Thyroid gland (tissue), 4 donors: Measurements from ENCODE around the gene SMR3B. TPM values are rescaled to one million over a fixed set of nuclear protein-coding genes. Genes with fewer than 3 reads are reported as not detected.

ENCODE experiments used
- DNase-seq, 2 donors: peaks; one replicate each; pipeline ENCODE4 v3.0.0-alpha.2; 2019
- H3K27ac ChIP-seq, 3 donors: fragments of 200-600 bp; sonication (generic); 1 replicate in 2 of 3; 2 replicates in 1 of 3; pipeline ENCODE4 v1.5.1; 2016 to 2019; ENCODE audit warnings: mild to moderate bottlenecking in 1 of 3, moderate library complexity in 1 of 3
- H3K27me3 ChIP-seq: fragments of 200-600 bp; sonication (generic); one replicate; pipeline ENCODE4 v1.5.1; 2019
- H3K36me3 ChIP-seq, 2 donors: fragments of 200-600 bp; sonication (generic); one replicate each; pipeline ENCODE4 v1.5.1; 2016 to 2019
- H3K4me1 ChIP-seq, 2 donors: fragments of 200-600 bp; sonication (generic); one replicate each; pipeline ENCODE4 v1.5.1; 2017 to 2019
- H3K4me3 ChIP-seq, 3 donors: fragments of 200-600 bp; sonication (generic); replicated peaks in 1 of 3; 1 replicate in 2 of 3; 2 replicates in 1 of 3; pipeline ENCODE4 v1.5.1; 2016; ENCODE audit warnings: mild to moderate bottlenecking in 1 of 3
- H3K9me3 ChIP-seq: fragments of 200-600 bp; sonication (generic); one replicate; pipeline ENCODE4 v1.5.1; 2017
- POLR2A ChIP-seq, 2 donors: fragments of 450-650 bp; IDR thresholded peaks; one replicate each; pipeline ENCODE4 v1.6.1; 2017; ENCODE audit warnings: antibody characterized with exemption in 2 of 2, mild to moderate bottlenecking in 2 of 2, moderate library complexity in 1 of 2
- WGBS, 2 donors: methylation state at CpG; one replicate each; pipeline ENCODE4 v1.1.5; 2017; 5-methylcytosine and 5-hydroxymethylcytosine counted together
- intact Hi-C: fragments of 100-400 bp; cut with DNase I; formaldehyde crosslinking; loops from one replicate; pipeline ENCODE4 v1.15.1; 2023
- total RNA-seq, 4 donors: library from RNA; depleted of rRNA; stranded (reverse); fragments of >200 nt; gene quantifications; one replicate each; pipeline ENCODE4 v1.2.3, GENCODE V29; 2016
- TF ChIP-seq, protein P1 (sequence below), 6 experiments: fragments of 200-600 bp in 3 of 6; fragments of 450-650 bp in 3 of 6; sonication (generic) in 3 of 6; IDR thresholded peaks; one replicate each; pipeline ENCODE4 v1.5.1; 2016 to 2019; ENCODE audit warnings: antibody characterized with exemption in 6 of 6, mild to moderate bottlenecking in 2 of 6, inconsistent platforms in 1 of 6, moderate library complexity in 1 of 6

The SMR3B gene
- total RNA-seq, 4 donors from 2014 or later: not detected

DNA sequence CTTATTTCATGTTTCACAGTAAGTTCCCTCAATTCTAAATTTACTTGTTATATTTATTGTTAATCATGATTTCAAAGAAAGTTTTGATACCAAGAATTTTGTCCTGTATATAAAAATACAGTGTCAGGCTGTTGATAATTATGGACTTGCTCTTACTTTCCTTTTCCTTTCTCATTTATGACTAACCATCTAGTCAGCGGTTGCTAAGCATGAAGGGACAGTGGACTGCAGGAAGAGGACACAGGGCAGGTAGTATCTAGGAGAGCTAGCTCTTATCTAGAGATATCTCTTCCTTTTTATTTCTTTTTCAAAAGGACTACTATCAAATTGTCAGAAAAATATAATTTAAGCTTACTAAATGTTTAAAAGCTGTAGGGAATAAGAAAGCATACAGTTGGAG, 16.4 kb downstream of the SMR3B start:
- no peak for DNase-seq
- H3K36me3 ChIP-seq: no peaks in the 10 kb centered on the region
- no peaks in the 10 kb centered on the region for H3K27me3 ChIP-seq
- WGBS, 2 donors: 94% methylated on average over 1 of the region's 1 CpG
- intact Hi-C loops: no loop called here
- no peak overlapping the region for H3K4me3 ChIP-seq
- H3K4me1 ChIP-seq: no peaks in the 10 kb centered on the region
- H3K9me3 ChIP-seq: no peaks in the 10 kb centered on the region
- H3K27ac ChIP-seq: no peak overlapping the region
- TF ChIP-seq, protein P1, sequence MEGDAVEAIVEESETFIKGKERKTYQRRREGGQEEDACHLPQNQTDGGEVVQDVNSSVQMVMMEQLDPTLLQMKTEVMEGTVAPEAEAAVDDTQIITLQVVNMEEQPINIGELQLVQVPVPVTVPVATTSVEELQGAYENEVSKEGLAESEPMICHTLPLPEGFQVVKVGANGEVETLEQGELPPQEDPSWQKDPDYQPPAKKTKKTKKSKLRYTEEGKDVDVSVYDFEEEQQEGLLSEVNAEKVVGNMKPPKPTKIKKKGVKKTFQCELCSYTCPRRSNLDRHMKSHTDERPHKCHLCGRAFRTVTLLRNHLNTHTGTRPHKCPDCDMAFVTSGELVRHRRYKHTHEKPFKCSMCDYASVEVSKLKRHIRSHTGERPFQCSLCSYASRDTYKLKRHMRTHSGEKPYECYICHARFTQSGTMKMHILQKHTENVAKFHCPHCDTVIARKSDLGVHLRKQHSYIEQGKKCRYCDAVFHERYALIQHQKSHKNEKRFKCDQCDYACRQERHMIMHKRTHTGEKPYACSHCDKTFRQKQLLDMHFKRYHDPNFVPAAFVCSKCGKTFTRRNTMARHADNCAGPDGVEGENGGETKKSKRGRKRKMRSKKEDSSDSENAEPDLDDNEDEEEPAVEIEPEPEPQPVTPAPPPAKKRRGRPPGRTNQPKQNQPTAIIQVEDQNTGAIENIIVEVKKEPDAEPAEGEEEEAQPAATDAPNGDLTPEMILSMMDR (IDR thresholded peaks at IDR 0.05): no peak
- TF ChIP-seq POLR2A (IDR thresholded peaks at IDR 0.05): no peak

DNA sequence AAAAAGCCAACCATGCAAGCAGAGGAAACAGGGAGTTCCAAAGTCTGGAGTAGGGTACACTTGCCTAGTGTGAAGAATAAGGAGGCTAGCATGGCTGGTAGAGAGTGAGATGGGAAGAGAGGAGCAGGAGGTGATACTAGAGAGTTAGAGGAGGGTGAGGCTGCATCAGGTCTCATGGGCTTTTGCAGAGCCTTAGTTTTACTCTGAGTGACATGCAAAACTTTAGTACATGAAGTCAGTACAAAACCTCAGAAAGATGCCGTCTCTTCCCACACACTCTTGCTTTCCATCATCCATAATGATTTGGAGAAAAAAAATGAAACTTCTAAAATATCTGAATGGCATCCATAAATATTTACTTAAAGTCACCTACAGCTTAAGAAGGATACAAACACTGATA, 19.8 kb downstream of the SMR3B start:
- Histone ChIP-seq H3K27ac (no peak overlapping the region), H3K4me1 (no peaks in the 10 kb centered on the region), H3K9me3 (no peaks in the 10 kb centered on the region), H3K36me3 (no peaks in the 10 kb centered on the region), H3K27me3 (no peaks in the 10 kb centered on the region), H3K4me3 (no peak overlapping the region)
- DNase-seq: no peak
- WGBS, 2 donors: 96% methylated on average over 1 of the region's 1 CpG
- intact Hi-C loops: no loop called here
- TF ChIP-seq, protein P1 (IDR thresholded peaks at IDR 0.05): no peak
- no peak for TF ChIP-seq POLR2A (IDR thresholded peaks at IDR 0.05)

DNA sequence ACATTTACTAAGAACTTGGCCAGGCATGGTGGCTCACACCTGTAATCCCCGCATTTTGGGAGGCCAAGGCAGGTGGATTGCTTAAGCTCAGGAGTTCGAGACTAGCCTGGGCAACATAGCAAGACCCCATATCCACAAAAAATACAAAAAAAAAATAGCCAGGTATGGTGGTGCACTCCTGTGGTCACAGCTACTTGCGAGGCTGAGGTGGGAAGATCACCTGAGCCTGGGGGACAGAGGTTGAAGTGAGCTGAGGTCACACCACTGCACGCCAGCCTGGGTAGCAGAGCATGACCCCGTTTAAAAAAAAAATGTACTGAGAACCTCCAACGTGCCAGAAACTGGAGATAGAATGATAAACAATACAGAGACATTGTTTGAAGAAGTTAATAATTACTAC, 22.8 kb downstream of the SMR3B start:
- TF ChIP-seq, protein P1 (IDR thresholded peaks at IDR 0.05): no peak
- TF ChIP-seq POLR2A (IDR thresholded peaks at IDR 0.05): no peak
- DNase-seq: no peak
- Histone ChIP-seq H3K27ac (no peak overlapping the region), H3K4me1 (no peaks in the 10 kb centered on the region), H3K4me3 (no peak overlapping the region), H3K27me3 (no peaks in the 10 kb centered on the region), H3K36me3 (no peaks in the 10 kb centered on the region), H3K9me3 (no peaks in the 10 kb centered on the region)
- intact Hi-C loops: no loop called here
- 77 to 78% methylated on average over 6 of the region's 6 CpGs for WGBS, 2 donors

DNA sequence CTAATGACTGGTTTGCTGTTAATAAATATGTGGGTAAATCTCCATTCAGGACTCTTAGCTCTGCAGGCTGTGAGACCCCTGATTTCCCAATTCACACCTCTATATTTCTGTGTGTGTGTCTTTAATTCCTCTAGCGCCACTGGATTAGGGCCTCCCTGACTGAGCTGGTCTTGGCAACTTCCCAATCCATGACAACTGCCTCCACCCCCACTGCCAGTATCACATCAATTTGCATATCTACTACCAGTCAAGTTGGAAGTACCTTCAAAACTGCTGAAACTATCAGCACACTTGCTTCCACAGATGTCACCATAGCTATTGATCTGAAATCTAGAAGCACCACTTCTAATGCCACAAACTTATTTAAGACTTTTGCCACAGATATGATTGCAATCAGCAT, 42.4 kb downstream of the SMR3B start:
- H3K27ac ChIP-seq: no peak overlapping the region
- no peaks in the 10 kb centered on the region for H3K4me1 ChIP-seq
- H3K27me3 ChIP-seq: no peaks in the 10 kb centered on the region
- H3K36me3 ChIP-seq: no peaks in the 10 kb centered on the region
- 89 to 100% methylated on average over 1 of the region's 1 CpG for WGBS, 2 donors
- DNase-seq: no peak
- TF ChIP-seq POLR2A (IDR thresholded peaks at IDR 0.05): no peak
- TF ChIP-seq, protein P1 (IDR thresholded peaks at IDR 0.05): no peak
- intact Hi-C loops: no loop called here
- no peaks in the 10 kb centered on the region for H3K9me3 ChIP-seq
- no peak overlapping the region for H3K4me3 ChIP-seq

DNA sequence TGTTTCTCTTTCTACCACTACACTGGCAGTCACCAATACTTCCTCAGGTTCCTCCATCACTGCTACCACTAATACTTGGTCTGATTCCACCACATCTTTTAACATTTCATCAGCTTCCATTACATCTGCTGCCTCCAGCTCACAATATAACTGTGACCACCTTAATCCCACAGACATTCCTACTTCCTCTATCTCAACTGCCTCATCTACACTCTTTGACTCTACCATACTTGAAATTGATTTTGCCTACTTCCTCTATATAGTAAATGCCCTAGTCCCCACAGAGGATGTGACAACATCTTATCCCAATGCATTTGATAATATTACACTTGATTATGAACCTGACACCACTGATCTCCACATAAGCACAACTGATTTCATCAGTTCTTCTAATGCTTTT, 43.9 kb downstream of the SMR3B start:
- no peaks in the 10 kb centered on the region for H3K9me3 ChIP-seq
- H3K4me1 ChIP-seq: no peaks in the 10 kb centered on the region
- H3K27ac ChIP-seq: no peak overlapping the region
- no peaks in the 10 kb centered on the region for H3K27me3 ChIP-seq
- no peak overlapping the region for H3K4me3 ChIP-seq
- intact Hi-C loops: no loop called here
- no peaks in the 10 kb centered on the region for H3K36me3 ChIP-seq
- no peak for TF ChIP-seq POLR2A (IDR thresholded peaks at IDR 0.05)
- TF ChIP-seq, protein P1 (IDR thresholded peaks at IDR 0.05): no peak
- no peak for DNase-seq
